Breast epithelium (tissue), 4 donors: ENCODE data around the gene SLC25A1. TPM values are rescaled to one million over a fixed set of nuclear protein-coding genes. Genes with fewer than 3 reads are reported as not detected.

Experiments
- DNase-seq, 2 donors: peaks; one replicate each; pipeline ENCODE4 v3.0.0-alpha.2; 2019; ENCODE audit warnings: low spot score in 2 of 2
- H3K27ac ChIP-seq, 2 donors: fragments of 200-600 bp; sonication (generic) in 1 of 2; one replicate each; pipeline ENCODE4 v1.5.1; 2016 to 2019; ENCODE audit warnings: mild to moderate bottlenecking in 1 of 2
- H3K27me3 ChIP-seq, 2 donors: fragments of 200-600 bp; sonication (generic) in 1 of 2; one replicate each; pipeline versions ENCODE4 v1.5.1 to v1.6.0; 2017 to 2019; ENCODE audit warnings: control low read depth in 1 of 2, mild to moderate bottlenecking in 1 of 2
- H3K36me3 ChIP-seq: fragments of 200-600 bp; one replicate; pipeline ENCODE4 v1.5.1; 2019
- H3K4me1 ChIP-seq, 2 donors: fragments of 200-600 bp; sonication (generic); one replicate each; pipeline ENCODE4 v1.5.1; 2016 to 2019; ENCODE audit warnings: control low read depth in 1 of 2
- H3K4me3 ChIP-seq, 3 donors: fragments of 200-600 bp; sonication (generic); 1 replicate in 2 of 3; 2 replicates in 1 of 3; pipeline ENCODE4 v1.5.1; 2016 to 2019; ENCODE audit warnings: mild to moderate bottlenecking in 3 of 3, moderate library complexity in 2 of 3
- H3K9me3 ChIP-seq, 2 donors: fragments of 200-600 bp; sonication (generic) in 1 of 2; one replicate each; pipeline ENCODE4 v1.5.1; 2016 to 2019; ENCODE audit warnings: control low read depth in 1 of 2
- CTCF ChIP-seq, 3 donors: fragments of 450-650 bp; IDR thresholded peaks; one replicate each; pipeline ENCODE4 v1.5.1; 2016 to 2017; ENCODE audit warnings: antibody characterized with exemption in 3 of 3, mild to moderate bottlenecking in 3 of 3, moderate library complexity in 3 of 3
- POLR2A ChIP-seq: fragments of 450-650 bp; IDR thresholded peaks from one replicate; pipeline ENCODE4 v1.6.1; 2016; ENCODE audit warnings: antibody characterized with exemption, mild to moderate bottlenecking, moderate library complexity
- POLR2AphosphoS5 ChIP-seq, 3 donors: sonication (generic); formaldehyde crosslinking; IDR thresholded peaks; one replicate each; pipeline ENCODE4 v1.6.1; 2017; ENCODE audit warnings: antibody characterized with exemption in 3 of 3
- intact Hi-C: fragments of 100-400 bp; cut with DNase I; formaldehyde crosslinking; loops from one replicate; pipeline ENCODE4 v1.15.1; 2023; ENCODE audit warnings: low total_unique reads
- total RNA-seq, 3 donors: library from RNA; depleted of rRNA; stranded (reverse); fragments of >200 nt; gene quantifications; one replicate each; pipeline ENCODE4 v1.1.0, GENCODE V29; 2016

Gene SLC25A1
- total RNA-seq, 3 donors from 2014 or later: 49.2 to 140 (median 50.2) TPM

DNA sequence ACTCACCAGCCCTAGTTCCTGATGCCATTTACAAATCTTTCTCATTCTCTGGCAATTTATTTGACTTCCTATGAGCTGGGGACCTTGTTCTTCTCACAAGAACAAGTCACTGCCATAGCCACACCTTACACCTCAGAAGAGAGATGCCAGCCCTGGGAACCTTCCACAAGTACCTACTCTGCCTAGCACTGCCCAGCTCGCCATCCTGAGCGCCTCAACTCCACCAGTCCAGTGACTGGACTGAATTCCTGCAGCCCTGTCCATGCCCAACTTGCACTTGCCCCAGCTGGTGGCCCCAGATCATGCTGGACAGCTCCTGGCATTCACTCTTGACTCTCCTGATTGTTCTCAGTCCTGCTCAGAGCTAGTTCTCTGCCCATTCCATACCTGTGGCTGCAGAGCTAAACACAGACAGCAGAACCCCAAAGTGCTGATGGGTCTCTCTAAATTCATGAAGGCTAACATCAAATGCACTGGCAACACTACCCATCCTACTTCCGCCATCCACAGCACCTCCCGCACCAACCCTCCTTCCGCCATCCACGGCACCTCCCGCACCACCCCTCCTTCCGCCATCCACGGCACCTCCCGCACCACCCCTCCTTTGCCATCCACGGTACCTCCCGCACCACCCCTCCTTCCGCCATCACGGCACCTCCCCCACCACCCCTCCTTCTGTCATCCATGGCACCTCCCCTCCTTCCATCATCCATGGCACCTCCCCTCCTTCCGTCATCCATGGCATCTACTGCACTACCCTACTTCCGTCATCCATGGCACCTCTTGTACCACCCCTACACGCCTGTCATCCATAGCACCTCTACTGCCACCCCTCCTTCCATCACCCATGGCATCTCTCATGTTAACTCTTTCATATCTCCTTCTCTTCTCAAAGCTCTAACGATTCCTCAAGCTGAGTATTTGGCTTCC lies 23.6 kb upstream of the SLC25A1 start:
- Histone ChIP-seq H3K27ac (no peak overlapping the region), H3K27me3 (no peaks in the 10 kb centered on the region), H3K4me1 (no peaks in the 10 kb centered on the region), H3K4me3 (no peak overlapping the region), H3K36me3 (no peaks in the 10 kb centered on the region), H3K9me3 (no peaks in the 10 kb centered on the region)
- DNase-seq: peak in 1 of 2 donors; percentile 64
- intact Hi-C loops: no loop called here
- TF ChIP-seq POLR2A (no peak), CTCF (IDR thresholded peaks at IDR 0.05) (no peak), POLR2AphosphoS5 (IDR thresholded peaks at IDR 0.05) (no peak)

- Histone ChIP-seq H3K9me3 (no peaks in the 10 kb centered on the region), H3K27ac (no peak overlapping the region), H3K27me3 (no peaks in the 10 kb centered on the region), H3K4me3 (no peak overlapping the region), H3K36me3 (no peaks in the 10 kb centered on the region), H3K4me1 (no peaks in the 10 kb centered on the region)
- DNase-seq: no peak
- intact Hi-C loops: no loop called here
- no peak for TF ChIP-seq POLR2A
- TF ChIP-seq CTCF (IDR thresholded peaks at IDR 0.05): no peak
- TF ChIP-seq POLR2AphosphoS5 (IDR thresholded peaks at IDR 0.05): no peak
Observed at GRCh38 chr22:19201130-19201868, 22.8 kb upstream of the SLC25A1 start.

- TF ChIP-seq CTCF (IDR thresholded peaks at IDR 0.05) (no peak), POLR2A (no peak), POLR2AphosphoS5 (IDR thresholded peaks at IDR 0.05) (no peak)
- H3K36me3 ChIP-seq: no peaks in the 10 kb centered on the region
- intact Hi-C loops: no loop called here
Observed at GRCh38 chr22:19199479-19199878, 20.9 kb upstream of the SLC25A1 start.

GRCh38 chr22:19197997-19198865 lies 19.7 kb upstream of the SLC25A1 start:
- intact Hi-C loops: no loop called here
- Histone ChIP-seq H3K27me3 (no peaks in the 10 kb centered on the region), H3K4me3 (no peak overlapping the region), H3K36me3 (no peaks in the 10 kb centered on the region), H3K9me3 (no peaks in the 10 kb centered on the region), H3K27ac (no peak overlapping the region), H3K4me1 (no peaks in the 10 kb centered on the region)
- no peak for TF ChIP-seq CTCF (IDR thresholded peaks at IDR 0.05)
- DNase-seq: no peak

More at GRCh38 chr22:19199479-19199878, 20.9 kb upstream of the SLC25A1 start:
- Histone ChIP-seq H3K27me3 (no peaks in the 10 kb centered on the region), H3K9me3 (no peaks in the 10 kb centered on the region), H3K4me1 (no peaks in the 10 kb centered on the region), H3K4me3 (no peak overlapping the region), H3K27ac (no peak overlapping the region)
- DNase-seq: no peak
